NCI-H2081 (cell line): Measurements from ENCODE around the gene TBC1D19.
A peak's percentile ranks its signal among the peaks of the same experiment; 100 is the strongest.
"Not testable (repeated sequence)": the region's sequence is repeated elsewhere in the genome, so short reads cannot be mapped to it uniquely, and the experiment has no call there.

ENCODE experiments used
- DNase-seq, 2 experiments: peaks; one replicate each; lab custom pipeline; 2025; lab: John Stamatoyannopoulos, UW

The TBC1D19 gene

GRCh38 chr4:26596843-26597242, 13.0 kb downstream of the TBC1D19 start:
- DNase-seq = no peak

- DNase-seq = no peak
These were observed 17.3 kb downstream of the TBC1D19 start for GRCh38 chr4:26601204-26601603.

- no peak for DNase-seq
These were observed 23.9 kb downstream of the TBC1D19 start for GRCh38 chr4:26607776-26608175.

- DNase-seq = no peak
These were observed 25.5 kb downstream of the TBC1D19 start for GRCh38 chr4:26609391-26609790.

GRCh38 chr4:26609868-26610267, 26.0 kb downstream of the TBC1D19 start:
- no peak for DNase-seq

- DNase-seq = no peak
These were observed 27.5 kb downstream of the TBC1D19 start for GRCh38 chr4:26611372-26611771.

GRCh38 chr4:26611885-26612284, 28.0 kb downstream of the TBC1D19 start:
- DNase-seq = no peak

- DNase-seq = no peak
These were observed 29.4 kb downstream of the TBC1D19 start for GRCh38 chr4:26613237-26613636.

- DNase-seq = no peak
These were observed 29.9 kb downstream of the TBC1D19 start for GRCh38 chr4:26613735-26614134.

- no peak for DNase-seq
These were observed 35.9 kb downstream of the TBC1D19 start for GRCh38 chr4:26619784-26620183.

- DNase-seq = no peak
These were observed 37.5 kb downstream of the TBC1D19 start for GRCh38 chr4:26621366-26621765.

GRCh38 chr4:26622913-26623312, 39.0 kb downstream of the TBC1D19 start:
- no peak for DNase-seq

- DNase-seq = not testable (repeated sequence)
These were observed 42.8 kb downstream of the TBC1D19 start for GRCh38 chr4:26626658-26627057.

- DNase-seq = no peak
These were observed 49.0 kb downstream of the TBC1D19 start for GRCh38 chr4:26632916-26633315.

GRCh38 chr4:26634237-26634636, 50.4 kb downstream of the TBC1D19 start:
- DNase-seq = no peak

GRCh38 chr4:26636458-26636857, 52.6 kb downstream of the TBC1D19 start:
- DNase-seq = no peak

- DNase-seq = not testable (repeated sequence)
These were observed 56.8 kb downstream of the TBC1D19 start for GRCh38 chr4:26640639-26641038.

GRCh38 chr4:26647523-26648224, 63.8 kb downstream of the TBC1D19 start:
- no peak for DNase-seq

- DNase-seq = no peak
These were observed 64.4 kb downstream of the TBC1D19 start for GRCh38 chr4:26648260-26648659.

- no peak for DNase-seq
These were observed 76.4 kb downstream of the TBC1D19 start for GRCh38 chr4:26660261-26660660.

- no peak for DNase-seq
These were observed 80.0 kb downstream of the TBC1D19 start for GRCh38 chr4:26663888-26664287.

GRCh38 chr4:26670903-26671537, 87.1 kb downstream of the TBC1D19 start:
- peak in 1 of 2 experiments; percentile 10 for DNase-seq

- DNase-seq = not testable (repeated sequence)
These were observed 95.3 kb downstream of the TBC1D19 start for GRCh38 chr4:26679040-26679695.
